ENCODE measurements around the gene MACROD2.

MACROD2 gene

GRCh38 chr20:15603978-15604805, 1608.9 kb downstream of the MACROD2 start:
- POLR2A ChIA-PET, result no interaction called here
- CTCF ChIA-PET, result no interaction called here
- Histone ChIP-seq H3K36me3 (ENCODE audit: control insufficient read depth in 2 of 2, insufficient read depth in 1 of 2, low read length in 2 of 2) (no peaks in the 10 kb centered on the region), H3K27ac (ENCODE audit: extremely low read depth, low read depth, low read length) (no peak overlapping the region), H3K9me3 (ENCODE audit: control insufficient read depth, insufficient read depth, low read depth, low read length) (no peaks in the 10 kb centered on the region), H3K4me3 (ENCODE audit: low read depth, low read length) (no peak overlapping the region), H3K4me1 (ENCODE audit: control insufficient read depth, insufficient read depth, low read length) (no peaks in the 10 kb centered on the region)
- no peak for TF ChIP-seq ZNF488 (tag by site-specific recombination; IDR thresholded peaks at IDR 0.05)
- no peak for TF ChIP-seq ZNF645 (tag by site-specific recombination; IDR thresholded peaks at IDR 0.05)
- no peak for TF ChIP-seq FEZF1 (tag by site-specific recombination; IDR thresholded peaks at IDR 0.05)
- no peak for TF ChIP-seq ZNF2 (tag by site-specific recombination; IDR thresholded peaks at IDR 0.05)
- TF ChIP-seq OSR2 (tag by site-specific recombination; IDR thresholded peaks at IDR 0.05), result no peak
- no peak for TF ChIP-seq ZNF24 (tag by site-specific recombination; IDR thresholded peaks at IDR 0.05)
- TF ChIP-seq ZNF423 (tag by site-specific recombination; IDR thresholded peaks at IDR 0.05), result no peak
- TF ChIP-seq ZNF621 (tag by site-specific recombination; IDR thresholded peaks at IDR 0.05), result no peak
- TF ChIP-seq ZSCAN16 (tag by site-specific recombination; IDR thresholded peaks at IDR 0.05), result no peak
- no peak for TF ChIP-seq ZNF341 (tag by site-specific recombination; IDR thresholded peaks at IDR 0.05; ENCODE audit: low read depth)
- no peak for TF ChIP-seq ZNF529 (tag by site-specific recombination; IDR thresholded peaks at IDR 0.05; ENCODE audit: insufficient replicate concordance)
- TF ChIP-seq ZBTB44 (tag by site-specific recombination; IDR thresholded peaks at IDR 0.05), result no peak
- no peak for TF ChIP-seq ZNF600 (tag by site-specific recombination; IDR thresholded peaks at IDR 0.05)
- TF ChIP-seq, protein P1, sequence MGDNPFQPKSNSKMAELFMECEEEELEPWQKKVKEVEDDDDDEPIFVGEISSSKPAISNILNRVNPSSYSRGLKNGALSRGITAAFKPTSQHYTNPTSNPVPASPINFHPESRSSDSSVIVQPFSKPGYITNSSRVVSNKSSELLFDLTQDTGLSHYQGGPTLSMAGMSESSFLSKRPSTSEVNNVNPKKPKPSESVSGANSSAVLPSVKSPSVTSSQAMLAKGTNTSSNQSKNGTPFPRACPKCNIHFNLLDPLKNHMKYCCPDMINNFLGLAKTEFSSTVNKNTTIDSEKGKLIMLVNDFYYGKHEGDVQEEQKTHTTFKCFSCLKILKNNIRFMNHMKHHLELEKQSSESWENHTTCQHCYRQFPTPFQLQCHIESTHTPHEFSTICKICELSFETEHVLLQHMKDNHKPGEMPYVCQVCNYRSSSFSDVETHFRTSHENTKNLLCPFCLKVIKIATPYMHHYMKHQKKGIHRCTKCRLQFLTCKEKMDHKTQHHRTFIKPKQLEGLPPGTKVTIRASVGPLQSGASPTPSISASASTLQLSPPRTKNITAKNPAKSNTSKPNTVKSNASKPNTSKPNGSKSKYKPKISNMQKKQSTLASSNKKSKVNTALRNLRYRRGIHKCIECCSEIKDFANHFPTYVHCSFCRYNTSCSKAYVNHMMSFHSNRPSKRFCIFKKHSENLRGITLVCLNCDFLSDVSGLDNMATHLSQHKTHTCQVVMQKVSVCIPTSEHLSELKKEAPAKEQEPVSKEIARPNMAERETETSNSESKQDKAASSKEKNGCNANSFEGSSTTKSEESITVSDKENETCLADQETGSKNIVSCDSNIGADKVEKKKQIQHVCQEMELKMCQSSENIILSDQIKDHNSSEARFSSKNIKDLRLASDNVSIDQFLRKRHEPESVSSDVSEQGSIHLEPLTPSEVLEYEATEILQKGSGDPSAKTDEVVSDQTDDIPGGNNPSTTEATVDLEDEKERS (tag by site-specific recombination; IDR thresholded peaks at IDR 0.05), result no peak
- TF ChIP-seq KLF16 (tag by site-specific recombination; IDR thresholded peaks at IDR 0.05), result no peak
- TF ChIP-seq ZFP37 (tag by site-specific recombination; IDR thresholded peaks at IDR 0.05), result no peak
- TF ChIP-seq ZNF248 (tag by site-specific recombination; IDR thresholded peaks at IDR 0.05), result no peak
- TF ChIP-seq HOXC10 (CRISPR knock-in tag; IDR thresholded peaks at IDR 0.05), result no peak
- no peak for TF ChIP-seq ZNF132 (tag by site-specific recombination; IDR thresholded peaks at IDR 0.05; ENCODE audit: borderline replicate concordance)
- no peak for TF ChIP-seq ZFP41 (tag by site-specific recombination; IDR thresholded peaks at IDR 0.05; ENCODE audit: borderline replicate concordance)
